SK-N-SH treated with all-trans-retinoic acid at 6 μM for 48 hours (cell line): ENCODE measurements around the gene UBE2S.

Experiments used
- ARNTL ChIP-seq: fragments of 450-650 bp; formaldehyde crosslinking; IDR thresholded peaks from 2 replicates; pipeline ENCODE4 v1.5.0; 2020; ENCODE audit warnings: low read depth, mild to moderate bottlenecking, moderate library complexity, borderline replicate concordance
- CREB5 ChIP-seq: fragments of 250-450 bp; sonication (Bioruptor Pico); IDR thresholded peaks from 2 replicates; pipeline ENCODE4 v1.5.1; 2020; ENCODE audit warnings: low read depth, mild to moderate bottlenecking, moderate library complexity
- OSR1 ChIP-seq: fragments of 250-450 bp; sonication (Bioruptor Pico); IDR thresholded peaks from 2 replicates; pipeline ENCODE4 v1.8.0; 2022; ENCODE audit warnings: moderate library complexity, mild to moderate bottlenecking, inconsistent platforms
- PATZ1 ChIP-seq: fragments of 250-450 bp; sonication (Bioruptor Pico); IDR thresholded peaks from 2 replicates; pipeline ENCODE4 v1.8.0; 2020; ENCODE audit warnings: mild to moderate bottlenecking, moderate library complexity, borderline replicate concordance
- RARB ChIP-seq: fragments of 250-450 bp; sonication (Bioruptor Pico); IDR thresholded peaks from 2 replicates; pipeline ENCODE4 v1.8.0; 2021; ENCODE audit warnings: mild to moderate bottlenecking, moderate library complexity
- TCF4 ChIP-seq: fragments of 250-450 bp; sonication (Bioruptor Pico); IDR thresholded peaks from 2 replicates; pipeline ENCODE4 v1.8.0; 2021; ENCODE audit warnings: mild to moderate bottlenecking, moderate library complexity, borderline replicate concordance
- TSHZ2 ChIP-seq: fragments of 250-450 bp; sonication (Bioruptor Pico); IDR thresholded peaks from 2 replicates; pipeline ENCODE4 v1.5.0; 2020; ENCODE audit warnings: mild to moderate bottlenecking, moderate library complexity
- ZC3H10 ChIP-seq: fragments of 250-450 bp; sonication (Bioruptor Pico); IDR thresholded peaks from 2 replicates; pipeline ENCODE4 v1.5.1; 2021; ENCODE audit warnings: mild to moderate bottlenecking, moderate library complexity
- ZFP3 ChIP-seq: fragments of 250-450 bp; sonication (Bioruptor Pico); IDR thresholded peaks from 2 replicates; pipeline ENCODE4 v1.5.0; 2020; ENCODE audit warnings: mild to moderate bottlenecking, moderate library complexity
- ZFP30 ChIP-seq: fragments of 450-650 bp; formaldehyde crosslinking; IDR thresholded peaks from 2 replicates; pipeline ENCODE4 v1.5.0; 2022; ENCODE audit warnings: mild to moderate bottlenecking, moderate library complexity
- ZNF70 ChIP-seq: fragments of 450-650 bp; formaldehyde crosslinking; IDR thresholded peaks from 2 replicates; pipeline ENCODE4 v1.5.0; 2020; ENCODE audit warnings: mild to moderate bottlenecking, moderate library complexity
- ZNF8 ChIP-seq: fragments of 450-650 bp; formaldehyde crosslinking; IDR thresholded peaks from 2 replicates; pipeline ENCODE4 v1.5.0; 2020; ENCODE audit warnings: mild to moderate bottlenecking, moderate library complexity

GRCh38 chr19:55406091-55406825 is 1.3 kb downstream of the UBE2S start:
- no peak for TF ChIP-seq RARB (CRISPR knock-in tag)
- TF ChIP-seq OSR1 (CRISPR knock-in tag) = no peak
- TF ChIP-seq ARNTL = no peak
- no peak for TF ChIP-seq ZC3H10 (CRISPR knock-in tag)
- no peak for TF ChIP-seq ZNF70 (CRISPR knock-in tag)
- no peak for TF ChIP-seq ZFP30
- no peak for TF ChIP-seq CREB5
- no peak for TF ChIP-seq PATZ1
- no peak for TF ChIP-seq TSHZ2 (CRISPR knock-in tag)
- no peak for TF ChIP-seq ZFP3
- no peak for TF ChIP-seq TCF4 (CRISPR knock-in tag)
- TF ChIP-seq ZNF8 = no peak
